ENCODE measurements around the gene USP17L27. TPM values are rescaled to one million over a fixed set of nuclear protein-coding genes. Genes with fewer than 3 reads are reported as not detected.
"Not testable (repeated sequence)": the region's sequence is repeated elsewhere in the genome, so short reads cannot be mapped to it uniquely, and the experiment has no call there.

The USP17L27 gene, protein sequence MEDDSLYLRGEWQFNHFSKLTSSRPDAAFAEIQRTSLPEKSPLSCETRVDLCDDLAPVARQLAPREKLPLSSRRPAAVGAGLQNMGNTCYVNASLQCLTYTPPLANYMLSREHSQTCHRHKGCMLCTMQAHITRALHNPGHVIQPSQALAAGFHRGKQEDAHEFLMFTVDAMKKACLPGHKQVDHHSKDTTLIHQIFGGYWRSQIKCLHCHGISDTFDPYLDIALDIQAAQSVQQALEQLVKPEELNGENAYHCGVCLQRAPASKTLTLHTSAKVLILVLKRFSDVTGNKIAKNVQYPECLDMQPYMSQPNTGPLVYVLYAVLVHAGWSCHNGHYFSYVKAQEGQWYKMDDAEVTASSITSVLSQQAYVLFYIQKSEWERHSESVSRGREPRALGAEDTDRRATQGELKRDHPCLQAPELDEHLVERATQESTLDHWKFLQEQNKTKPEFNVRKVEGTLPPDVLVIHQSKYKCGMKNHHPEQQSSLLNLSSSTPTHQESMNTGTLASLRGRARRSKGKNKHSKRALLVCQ
- total RNA-seq: not detected
- polyA plus RNA-seq: not detected

DNA sequence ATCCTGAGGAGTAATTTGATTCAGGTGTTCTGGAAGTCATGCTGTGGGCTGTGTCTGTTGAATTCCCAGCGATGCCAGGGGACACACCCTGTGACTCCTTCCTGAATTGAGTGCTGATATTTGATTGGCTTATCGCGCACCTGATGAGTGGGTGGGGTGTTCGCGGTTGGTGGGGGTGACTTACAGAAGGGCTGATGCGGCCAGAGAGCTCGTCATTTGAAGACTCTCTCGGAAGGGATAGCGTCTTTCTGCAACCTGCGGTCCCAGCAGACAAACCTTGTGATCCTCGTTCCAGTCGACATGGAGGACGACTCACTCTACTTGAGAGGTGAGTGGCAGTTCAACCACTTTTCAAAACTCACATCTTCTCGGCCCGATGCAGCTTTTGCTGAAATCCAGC lies at the start of gene USP17L27:
USP17L27 (plus strand) TSS at position 301 of the 400 bp plus-strand sequence; CDS start at position 301, 0 bp downstream.
- H3K27me3 ChIP-seq (ENCODE audit: insufficient read depth, low read length, poor library complexity, severe bottlenecking); H3K27ac ChIP-seq (ENCODE audit: low read depth, low read length); H3K9me3 Mint-ChIP-seq; H3K36me3 Mint-ChIP-seq; H3K4me3 ChIP-seq (ENCODE audit: low read length); H3K9me3 ChIP-seq (ENCODE audit: low read length); DNase-seq; H3K27ac Mint-ChIP-seq; H3K27me3 Mint-ChIP-seq; H3K36me3 ChIP-seq (ENCODE audit: insufficient read depth, low read length); POLR2A ChIA-PET; H3K4me1 ChIP-seq (ENCODE audit: insufficient read depth, low read length); H3K4me3 Mint-ChIP-seq; CTCF ChIA-PET; H3K4me1 Mint-ChIP-seq: not testable (repeated sequence)

GRCh38 chr4:9324191-9324590 lies 19.8 kb upstream of the USP17L27 start:
- H3K4me1 ChIP-seq (ENCODE audit: insufficient read depth, low read length); H3K4me3 Mint-ChIP-seq: not testable (repeated sequence)

DNA sequence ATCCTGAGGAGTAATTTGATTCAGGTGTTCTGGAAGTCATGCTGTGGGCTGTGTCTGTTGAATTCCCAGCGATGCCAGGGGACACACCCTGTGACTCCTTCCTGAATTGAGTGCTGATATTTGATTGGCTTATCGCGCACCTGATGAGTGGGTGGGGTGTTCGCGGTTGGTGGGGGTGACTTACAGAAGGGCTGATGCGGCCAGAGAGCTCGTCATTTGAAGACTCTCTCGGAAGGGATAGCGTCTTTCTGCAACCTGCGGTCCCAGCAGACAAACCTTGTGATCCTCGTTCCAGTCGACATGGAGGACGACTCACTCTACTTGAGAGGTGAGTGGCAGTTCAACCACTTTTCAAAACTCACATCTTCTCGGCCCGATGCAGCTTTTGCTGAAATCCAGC lies 19.1 kb upstream of the USP17L27 start, which contains the start of gene USP17L24:
USP17L24 (plus strand) TSS at position 301 of the 400 bp plus-strand sequence; CDS start at position 301, 0 bp downstream.
- H3K9me3 Mint-ChIP-seq; H3K4me1 Mint-ChIP-seq; CTCF ChIA-PET; H3K27me3 Mint-ChIP-seq; H3K4me3 ChIP-seq (ENCODE audit: low read length); POLR2A ChIA-PET; H3K36me3 Mint-ChIP-seq; H3K4me1 ChIP-seq (ENCODE audit: insufficient read depth, low read length); H3K27me3 ChIP-seq (ENCODE audit: insufficient read depth, low read length, poor library complexity, severe bottlenecking); H3K9me3 ChIP-seq (ENCODE audit: low read length); DNase-seq; H3K4me3 Mint-ChIP-seq; H3K36me3 ChIP-seq (ENCODE audit: insufficient read depth, low read length); H3K27ac Mint-ChIP-seq; H3K27ac ChIP-seq (ENCODE audit: low read depth, low read length): not testable (repeated sequence)

More at GRCh38 chr4:9324191-9324590, 19.8 kb upstream of the USP17L27 start:
- H3K4me1 Mint-ChIP-seq; CTCF ChIA-PET; H3K27me3 Mint-ChIP-seq; POLR2A ChIA-PET; H3K36me3 Mint-ChIP-seq; H3K36me3 ChIP-seq (ENCODE audit: insufficient read depth, low read length); H3K9me3 ChIP-seq (ENCODE audit: low read length); H3K27me3 ChIP-seq (ENCODE audit: insufficient read depth, low read length, poor library complexity, severe bottlenecking); DNase-seq; H3K9me3 Mint-ChIP-seq; H3K27ac Mint-ChIP-seq; H3K4me3 ChIP-seq (ENCODE audit: low read length); H3K27ac ChIP-seq (ENCODE audit: low read depth, low read length): not testable (repeated sequence)

GRCh38 chr4:9329611-9330010 lies 14.3 kb upstream of the USP17L27 start, which contains the start of gene USP17L25:
Gene USP17L25 (plus strand): TSS chr4:9329911. CDS start chr4:9329911, 0 bp downstream.
- H3K27me3 ChIP-seq (ENCODE audit: insufficient read depth, low read length, poor library complexity, severe bottlenecking); H3K4me1 ChIP-seq (ENCODE audit: insufficient read depth, low read length); H3K4me3 ChIP-seq (ENCODE audit: low read length); CTCF ChIA-PET; H3K36me3 Mint-ChIP-seq; H3K4me1 Mint-ChIP-seq; POLR2A ChIA-PET; H3K27ac Mint-ChIP-seq; H3K27me3 Mint-ChIP-seq; DNase-seq; H3K4me3 Mint-ChIP-seq; H3K36me3 ChIP-seq (ENCODE audit: insufficient read depth, low read length); H3K9me3 Mint-ChIP-seq; H3K9me3 ChIP-seq (ENCODE audit: low read length); H3K27ac ChIP-seq (ENCODE audit: low read depth, low read length): not testable (repeated sequence)

DNA sequence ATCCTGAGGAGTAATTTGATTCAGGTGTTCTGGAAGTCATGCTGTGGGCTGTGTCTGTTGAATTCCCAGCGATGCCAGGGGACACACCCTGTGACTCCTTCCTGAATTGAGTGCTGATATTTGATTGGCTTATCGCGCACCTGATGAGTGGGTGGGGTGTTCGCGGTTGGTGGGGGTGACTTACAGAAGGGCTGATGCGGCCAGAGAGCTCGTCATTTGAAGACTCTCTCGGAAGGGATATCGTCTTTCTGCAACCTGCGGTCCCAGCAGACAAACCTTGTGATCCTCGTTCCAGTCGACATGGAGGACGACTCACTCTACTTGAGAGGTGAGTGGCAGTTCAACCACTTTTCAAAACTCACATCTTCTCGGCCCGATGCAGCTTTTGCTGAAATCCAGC lies 9.6 kb upstream of the USP17L27 start, which contains the start of gene USP17L26:
USP17L26 (plus strand) TSS at position 301 of the 400 bp plus-strand sequence; CDS start at position 301, 0 bp downstream.
- H3K9me3 ChIP-seq (ENCODE audit: low read length); DNase-seq; H3K36me3 ChIP-seq (ENCODE audit: insufficient read depth, low read length); H3K4me3 Mint-ChIP-seq; H3K4me1 ChIP-seq (ENCODE audit: insufficient read depth, low read length); H3K4me1 Mint-ChIP-seq; H3K27ac Mint-ChIP-seq; H3K27me3 Mint-ChIP-seq; H3K27me3 ChIP-seq (ENCODE audit: insufficient read depth, low read length, poor library complexity, severe bottlenecking); H3K36me3 Mint-ChIP-seq; H3K27ac ChIP-seq (ENCODE audit: low read depth, low read length); H3K4me3 ChIP-seq (ENCODE audit: low read length); CTCF ChIA-PET; POLR2A ChIA-PET; H3K9me3 Mint-ChIP-seq: not testable (repeated sequence)

GRCh38 chr4:9339103-9339502 lies 4.8 kb upstream of the USP17L27 start, which contains the start of gene USP17L5:
Gene USP17L5 (plus strand): TSS chr4:9339403. CDS start chr4:9339403, 0 bp downstream.
- H3K9me3 ChIP-seq (ENCODE audit: low read length); H3K36me3 Mint-ChIP-seq; CTCF ChIA-PET; H3K27ac ChIP-seq (ENCODE audit: low read depth, low read length); H3K36me3 ChIP-seq (ENCODE audit: insufficient read depth, low read length); H3K4me3 Mint-ChIP-seq; H3K27me3 Mint-ChIP-seq; H3K4me1 Mint-ChIP-seq; H3K4me3 ChIP-seq (ENCODE audit: low read length); DNase-seq; H3K27ac Mint-ChIP-seq; H3K9me3 Mint-ChIP-seq; H3K4me1 ChIP-seq (ENCODE audit: insufficient read depth, low read length); POLR2A ChIA-PET; H3K27me3 ChIP-seq (ENCODE audit: insufficient read depth, low read length, poor library complexity, severe bottlenecking): not testable (repeated sequence)

- H3K9me3 ChIP-seq (ENCODE audit: low read length); H3K27me3 Mint-ChIP-seq; H3K4me1 Mint-ChIP-seq; DNase-seq; H3K4me3 ChIP-seq (ENCODE audit: low read length); H3K27ac ChIP-seq (ENCODE audit: low read depth, low read length); H3K9me3 Mint-ChIP-seq; H3K4me1 ChIP-seq (ENCODE audit: insufficient read depth, low read length); H3K4me3 Mint-ChIP-seq; H3K36me3 Mint-ChIP-seq; POLR2A ChIA-PET; H3K27ac Mint-ChIP-seq; H3K36me3 ChIP-seq (ENCODE audit: insufficient read depth, low read length); H3K27me3 ChIP-seq (ENCODE audit: insufficient read depth, low read length, poor library complexity, severe bottlenecking); CTCF ChIA-PET: not testable (repeated sequence)
Measured at GRCh38 chr4:9348593-9348992, 4.6 kb downstream of the USP17L27 start, which contains the start of gene USP17L28. Gene USP17L28 (plus strand): TSS chr4:9348893. CDS start chr4:9348893, 0 bp downstream.

- DNase-seq; H3K9me3 Mint-ChIP-seq; H3K27ac Mint-ChIP-seq; H3K4me3 Mint-ChIP-seq; POLR2A ChIA-PET; H3K36me3 ChIP-seq (ENCODE audit: insufficient read depth, low read length); H3K4me1 ChIP-seq (ENCODE audit: insufficient read depth, low read length); H3K27me3 ChIP-seq (ENCODE audit: insufficient read depth, low read length, poor library complexity, severe bottlenecking); H3K9me3 ChIP-seq (ENCODE audit: low read length); H3K36me3 Mint-ChIP-seq; H3K4me1 Mint-ChIP-seq; CTCF ChIA-PET; H3K4me3 ChIP-seq (ENCODE audit: low read length); H3K27ac ChIP-seq (ENCODE audit: low read depth, low read length); H3K27me3 Mint-ChIP-seq: not testable (repeated sequence)
Measured at GRCh38 chr4:9350866-9351265, 6.9 kb downstream of the USP17L27 start.
